Stomach (tissue), 4 donors: ENCODE measurements around the gene GPR87.

Experiments used
- CTCF ChIP-seq, 7 experiments: fragments of 450-650 bp in 4 of 7; fragments of 200-600 bp in 3 of 7; sonication (generic) in 3 of 7; IDR thresholded peaks; one replicate each; pipeline ENCODE4 v1.5.1; 2016 to 2019; ENCODE audit warnings: antibody characterized with exemption in 7 of 7, control low read depth in 2 of 7, mild to moderate bottlenecking in 1 of 7
- EP300 ChIP-seq: sonication (generic); formaldehyde crosslinking; IDR thresholded peaks from one replicate; pipeline ENCODE4 v1.6.1; 2017; ENCODE audit warnings: antibody characterized with exemption
- POLR2A ChIP-seq, 4 donors: fragments of 450-650 bp; IDR thresholded peaks; one replicate each; pipeline ENCODE4 v1.6.1; 2016; ENCODE audit warnings: antibody characterized with exemption in 4 of 4, control low read depth in 2 of 4, mild to moderate bottlenecking in 1 of 4, moderate library complexity in 1 of 4
- POLR2AphosphoS5 ChIP-seq, 3 donors: sonication (generic); formaldehyde crosslinking; IDR thresholded peaks; one replicate each; pipeline ENCODE4 v1.6.1; 2016; ENCODE audit warnings: antibody characterized with exemption in 3 of 3

- no peak for TF ChIP-seq CTCF (IDR thresholded peaks at IDR 0.05)
- no peak for TF ChIP-seq POLR2A (IDR thresholded peaks at IDR 0.05)
- no peak for TF ChIP-seq EP300
- TF ChIP-seq POLR2AphosphoS5 (IDR thresholded peaks at IDR 0.05): no peak
Observed at GRCh38 chr3:151265866-151266265, 50.8 kb downstream of the GPR87 start.
